Heart right ventricle (tissue), 16 donors: Measurements from ENCODE around the gene OR1M1. TPM values are rescaled to one million over a fixed set of nuclear protein-coding genes. Genes with fewer than 3 reads are reported as not detected.

Experiments used
- ATAC-seq, 8 donors: fragments of 200-7000 bp; cut with Tn5 transposase; one replicate each; pipeline ENCODE4 v1.9.1; 2020; ENCODE audit warnings: mild to moderate bottlenecking in 8 of 8, moderate library complexity in 8 of 8, moderate number of reproducible peaks in 1 of 8
- DNase-seq, 2 donors: peaks; one replicate each; pipeline ENCODE4 v3.0.0-alpha.2; 2020
- H3K27ac ChIP-seq, 10 donors: fragments of 200-600 bp; sonication (generic) in 2 of 10; one replicate each; pipeline versions ENCODE4 v1.5.0 to v1.8.0; 2020 to 2022; ENCODE audit warnings: mild to moderate bottlenecking in 3 of 10
- H3K27me3 ChIP-seq, 7 donors: fragments of 200-600 bp; one replicate each; pipeline ENCODE4 v1.8.0; 2021 to 2022; ENCODE audit warnings: mild to moderate bottlenecking in 2 of 7
- H3K36me3 ChIP-seq, 9 donors: fragments of 200-600 bp; sonication (generic) in 1 of 9; one replicate each; pipeline versions ENCODE4 v1.5.0 to v1.8.0; 2020 to 2022; ENCODE audit warnings: mild to moderate bottlenecking in 2 of 9
- H3K4me1 ChIP-seq, 9 donors: fragments of 200-600 bp; sonication (generic) in 1 of 9; one replicate each; pipeline versions ENCODE4 v1.5.0 to v1.8.0; 2020 to 2022; ENCODE audit warnings: mild to moderate bottlenecking in 4 of 9
- H3K4me3 ChIP-seq, 10 donors: fragments of 200-600 bp; sonication (generic) in 2 of 10; one replicate each; pipeline versions ENCODE4 v1.5.0 to v1.8.0; 2020 to 2022; ENCODE audit warnings: mild to moderate bottlenecking in 7 of 10, moderate library complexity in 2 of 10
- H3K9me3 ChIP-seq, 11 donors: fragments of 200-600 bp in 10 of 11; sonication (generic) in 2 of 11; one replicate each; pipeline versions ENCODE4 v1.5.0 to v1.8.0; 2013 to 2022; ENCODE audit warnings: mild to moderate bottlenecking in 2 of 11, control low read depth in 1 of 11, moderate library complexity in 1 of 11
- WGBS, 2 donors: extraction: QIAGEN DNeasy Blood & Tissue Kit; methylation state at CpG; one replicate each; pipeline ENCODE4 v1.1.7; 2013; ENCODE audit warnings: inconsistent platforms in 1 of 2; 5-methylcytosine and 5-hydroxymethylcytosine counted together
- intact Hi-C, 10 donors: fragments of 100-400 bp; cut with DNase I; formaldehyde crosslinking; loops; one replicate each; pipeline versions ENCODE4 v1.11.1 to v1.14.2; 2022
- polyA plus RNA-seq, 2 donors: library from polyadenylated mRNA; stranded (reverse); fragments of 200-250 nt; gene quantifications; one replicate each; pipeline ENCODE4 v1.2.3, GENCODE V29; 2013
- total RNA-seq, 10 donors: library from RNA; stranded (reverse); fragmentation: NEBNext Ultra II Directional in 3 of 10; extraction: Animal tissue kit (Norgen Biotek cat#: 25700) in 3 of 10; gene quantifications; one replicate each; pipeline versions ENCODE4 v1.2.1 to v1.2.4, GENCODE V29; 2021 to 2023
- TF ChIP-seq, protein P1 (sequence below), 9 donors: fragments of 200-600 bp; sonication (generic) in 2 of 9; IDR thresholded peaks; one replicate each; pipeline versions ENCODE4 v1.5.0 to v1.8.0; 2021 to 2022; ENCODE audit warnings: antibody characterized with exemption in 9 of 9, mild to moderate bottlenecking in 5 of 9, moderate library complexity in 1 of 9
- donor health status: Arrhythmogenic right ventricular cardiomyopathy.
- donor health status: ischemic (EF 13 %, LVEDD 7.1; RV severe dilation, severe dysfunction).
- donor health status: healthy with polysubstance abuse.
- donor health status: DM: no; HTN: yes; CAD: no.
- donor health status: DM: no; HTN: no; CAD: no.
- donor health status: ischemic (EF 25% LVEDD 6.9; RV normal size, moderate dysfunction).
- donor health status: ischemic (EF 25% LVEDD 5.7; RV mildly dilated, moderate dysfunction).
- donor health status: healthy.
- donor health status: DM: yes; HTN: yes; CAD: no.
- donor health status: Ischemic cardiomyopathy.
- donor health status: ischemic (EF 35%, LVEDD 5.7; RV mildly dilated, moderate dysfunction).
- donor health status: nonischemic (EF 11% LVEDD 7.7; RV severe dilation, severe dysfunction).
- donor health status: DM: yes; HTN: yes; CAD: no.
- donor health status: PGD.
- donor health status: ischemic (EF 29% LVEDD 5.4; RV normal size, mild dysfunction).
- donor health status: nonischemic (EF 23%, LVEDD 6.1; RV moderate dilation, normal function).

OR1M1 gene
- total and polyA plus RNA-seq, 12 donors, result not detected

DNA sequence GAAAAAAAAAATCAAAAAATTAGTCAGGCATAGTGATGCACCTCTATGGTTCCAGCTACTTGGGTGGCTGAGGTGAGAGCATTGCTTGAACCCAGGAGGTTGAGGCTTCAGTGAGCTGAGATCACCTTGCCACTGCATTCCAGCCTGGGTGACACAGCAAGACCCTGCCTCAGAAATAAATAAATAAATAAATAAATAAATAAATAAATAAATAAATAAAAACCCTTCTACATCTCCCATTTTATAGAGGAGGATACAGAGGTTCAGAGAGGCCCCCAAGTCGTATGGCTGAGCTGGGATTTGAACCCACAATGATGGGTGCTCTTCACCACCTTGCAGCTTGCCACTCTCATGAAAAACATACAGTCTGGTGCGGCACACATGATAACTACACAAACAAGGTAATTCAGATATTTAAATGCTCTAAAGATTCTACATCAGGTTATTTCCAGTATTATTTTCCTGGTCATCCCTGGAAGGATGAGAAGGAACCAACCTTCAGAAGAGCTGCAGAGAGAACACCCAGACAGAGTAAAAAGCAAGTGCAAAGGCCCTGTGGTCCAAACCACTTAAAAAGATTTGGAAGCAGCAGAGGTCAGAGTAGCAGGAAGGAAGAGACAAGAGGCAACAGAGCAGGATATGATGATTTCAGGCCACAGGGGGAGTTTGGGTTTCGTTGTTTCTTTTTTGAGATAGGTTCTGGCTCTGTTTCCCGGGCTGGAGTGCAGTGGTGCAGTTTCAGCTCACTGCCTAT, 29.2 kb upstream of the OR1M1 start:
- WGBS, 2 donors, result 56 to 73% methylated on average over 4 of the region's 4 CpGs
- TF ChIP-seq, protein P1, sequence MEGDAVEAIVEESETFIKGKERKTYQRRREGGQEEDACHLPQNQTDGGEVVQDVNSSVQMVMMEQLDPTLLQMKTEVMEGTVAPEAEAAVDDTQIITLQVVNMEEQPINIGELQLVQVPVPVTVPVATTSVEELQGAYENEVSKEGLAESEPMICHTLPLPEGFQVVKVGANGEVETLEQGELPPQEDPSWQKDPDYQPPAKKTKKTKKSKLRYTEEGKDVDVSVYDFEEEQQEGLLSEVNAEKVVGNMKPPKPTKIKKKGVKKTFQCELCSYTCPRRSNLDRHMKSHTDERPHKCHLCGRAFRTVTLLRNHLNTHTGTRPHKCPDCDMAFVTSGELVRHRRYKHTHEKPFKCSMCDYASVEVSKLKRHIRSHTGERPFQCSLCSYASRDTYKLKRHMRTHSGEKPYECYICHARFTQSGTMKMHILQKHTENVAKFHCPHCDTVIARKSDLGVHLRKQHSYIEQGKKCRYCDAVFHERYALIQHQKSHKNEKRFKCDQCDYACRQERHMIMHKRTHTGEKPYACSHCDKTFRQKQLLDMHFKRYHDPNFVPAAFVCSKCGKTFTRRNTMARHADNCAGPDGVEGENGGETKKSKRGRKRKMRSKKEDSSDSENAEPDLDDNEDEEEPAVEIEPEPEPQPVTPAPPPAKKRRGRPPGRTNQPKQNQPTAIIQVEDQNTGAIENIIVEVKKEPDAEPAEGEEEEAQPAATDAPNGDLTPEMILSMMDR (IDR thresholded peaks at IDR 0.05), result no peak
- H3K36me3 ChIP-seq, result no peaks in the 10 kb centered on the region
- DNase-seq (no peak), ATAC-seq (no peak)
- no peak overlapping the region for H3K4me3 ChIP-seq
- peaks cover 0 to 52% (median 9%) of the 10 kb centered on the region in 7 donors for H3K27me3 ChIP-seq
- H3K4me1 ChIP-seq, result no peaks in the 10 kb centered on the region
- intact Hi-C loops, result no loop called here
- no peaks in the 10 kb centered on the region for H3K9me3 ChIP-seq
- no peak overlapping the region for H3K27ac ChIP-seq

DNA sequence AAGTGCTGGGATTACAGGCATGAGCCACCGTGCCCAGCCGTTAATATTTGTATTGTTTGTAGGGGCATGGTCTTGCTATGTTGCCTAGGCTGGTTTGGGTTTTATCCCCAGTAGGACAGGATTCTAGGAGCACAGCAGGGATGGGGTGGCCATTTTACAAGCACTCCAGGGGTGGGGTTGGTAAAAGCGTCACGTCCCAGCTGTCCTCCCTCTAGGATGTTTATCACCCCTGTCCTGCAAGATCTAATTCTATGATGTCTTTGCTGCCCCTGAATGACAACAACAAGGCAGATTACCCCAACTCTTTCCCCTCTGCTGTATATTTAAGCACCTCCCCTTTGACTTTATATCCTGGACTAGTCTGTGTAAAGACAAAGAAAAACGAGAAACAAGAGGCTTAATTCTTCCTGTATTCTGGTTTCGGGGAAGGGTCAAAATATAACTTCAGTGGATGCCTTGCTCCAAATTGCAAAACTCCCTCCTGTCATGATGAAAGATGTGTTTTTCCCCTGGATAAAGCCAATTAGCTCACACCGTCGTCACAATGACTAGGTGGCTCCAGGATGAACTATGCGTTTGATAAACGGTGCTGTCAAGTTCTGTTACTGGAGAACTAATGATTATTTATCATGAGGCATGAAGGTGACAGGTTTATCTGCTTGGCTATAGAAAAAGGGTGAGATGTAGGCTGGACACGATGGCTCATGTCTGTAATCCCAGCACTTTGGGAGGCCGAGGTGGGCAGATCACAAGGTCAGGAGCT, 27.8 kb upstream of the OR1M1 start:
- ATAC-seq, result no peak
- Histone ChIP-seq H3K4me1 (no peaks in the 10 kb centered on the region), H3K4me3 (no peak overlapping the region), H3K27me3 (peaks cover 0 to 38% (median 9%) of the 10 kb centered on the region in 7 donors), H3K36me3 (no peaks in the 10 kb centered on the region), H3K9me3 (no peaks in the 10 kb centered on the region), H3K27ac (no peak overlapping the region)
- intact Hi-C loops, result no loop called here
- TF ChIP-seq, protein P1 (IDR thresholded peaks at IDR 0.05), result no peak
- no peak for DNase-seq
- WGBS, 2 donors, result 40 to 46% methylated on average over 12 of the region's 12 CpGs

DNA sequence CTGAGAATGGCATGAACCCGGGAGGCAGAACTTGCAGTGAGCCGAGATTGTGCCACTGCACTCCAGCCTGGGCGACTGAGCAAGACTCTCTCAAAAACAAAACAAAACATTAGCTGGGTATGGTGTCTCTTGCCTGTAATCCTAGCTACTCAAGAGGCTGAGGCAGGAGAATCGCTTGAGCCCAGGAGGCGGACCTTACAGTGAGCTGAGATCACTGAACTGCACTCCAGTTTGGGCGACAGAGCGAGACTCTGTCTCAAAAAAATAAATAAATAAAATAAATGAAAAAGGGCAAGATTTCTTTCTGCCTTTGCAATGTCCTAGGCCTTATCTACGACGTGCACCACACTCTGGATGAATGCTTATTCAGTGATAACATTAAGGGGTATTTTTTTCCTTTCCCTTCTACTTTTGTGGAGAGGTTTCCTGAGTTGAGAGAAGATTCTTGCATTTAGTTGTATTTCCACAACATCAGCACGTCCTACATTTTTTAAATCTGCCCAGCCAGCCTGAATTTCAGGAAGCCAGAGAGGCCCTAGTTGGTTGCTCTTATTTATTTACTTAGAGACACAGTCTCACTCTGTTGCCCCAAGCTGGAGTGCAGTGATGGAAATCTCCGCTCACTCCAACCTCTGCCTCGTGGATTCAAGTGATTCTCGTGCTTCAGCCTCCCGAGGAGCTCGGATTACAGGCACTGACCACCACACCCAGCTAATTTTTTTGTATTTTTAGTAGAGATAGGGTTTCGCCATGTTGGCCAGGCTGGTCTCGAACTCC, 26.1 kb upstream of the OR1M1 start:
- no peaks in the 10 kb centered on the region for H3K4me1 ChIP-seq
- no peak overlapping the region for H3K27ac ChIP-seq
- TF ChIP-seq, protein P1 (IDR thresholded peaks at IDR 0.05), result no peak
- ATAC-seq (no peak), DNase-seq (no peak)
- WGBS, 2 donors, result 50 to 55% methylated on average over 17 of the region's 17 CpGs
- no peaks in the 10 kb centered on the region for H3K9me3 ChIP-seq
- intact Hi-C loops, result no loop called here
- peaks cover 0 to 23% (median 0%) of the 10 kb centered on the region in 7 donors for H3K27me3 ChIP-seq
- H3K36me3 ChIP-seq, result no peaks in the 10 kb centered on the region
- no peak overlapping the region for H3K4me3 ChIP-seq

DNA sequence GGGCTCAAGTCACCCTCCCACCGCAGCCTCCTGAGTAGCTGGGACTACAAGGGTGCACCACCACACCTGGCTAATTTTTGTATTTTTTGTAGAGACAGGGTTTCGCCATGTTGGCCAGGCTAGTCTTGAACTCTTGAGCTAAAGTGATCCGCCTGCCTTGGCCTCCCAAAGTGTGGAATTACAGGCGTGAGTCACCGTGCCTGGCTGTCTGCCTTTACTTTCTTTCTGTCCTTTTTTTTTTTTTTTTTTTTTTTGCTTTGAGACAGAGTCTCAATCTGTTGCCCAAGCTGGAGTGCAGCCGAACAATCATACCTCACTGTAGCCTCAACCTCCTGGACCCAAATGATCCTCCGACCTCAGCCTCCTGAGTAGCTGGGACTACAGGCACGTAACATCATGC, 25.0 kb upstream of the OR1M1 start:
- H3K4me3 ChIP-seq, result no peak overlapping the region
- ATAC-seq (no peak), DNase-seq (no peak)
- TF ChIP-seq, protein P1 (IDR thresholded peaks at IDR 0.05), result no peak
- H3K27ac ChIP-seq, result no peak overlapping the region
- intact Hi-C loops, result no loop called here
- no peaks in the 10 kb centered on the region for H3K9me3 ChIP-seq
- 87 to 88% methylated on average over 8 of the region's 8 CpGs for WGBS, 2 donors
- no peaks in the 10 kb centered on the region for H3K36me3 ChIP-seq
- H3K27me3 ChIP-seq, result peaks cover 0 to 15% (median 0%) of the 10 kb centered on the region in 7 donors
- no peaks in the 10 kb centered on the region for H3K4me1 ChIP-seq
